Measurements from ENCODE around the gene HIPK1. TPM values are rescaled to one million over a fixed set of nuclear protein-coding genes. Genes with fewer than 3 reads are reported as not detected.

HIPK1 gene
- total and polyA plus RNA-seq, 2 experiments from 2014 or later = 8.7 to 31.6 TPM

GRCh38 chr1:113918243-113918642 is 10.9 kb upstream of the HIPK1 start:
- no peak for DNase-seq (ENCODE audit: low spot score)
- no peak overlapping the region for H3K27ac ChIP-seq
- no peak for TF ChIP-seq EZH2phosphoT487 (IDR thresholded peaks at IDR 0.05; ENCODE audit: low read depth, severe bottlenecking, unreplicated experiment)
- TF ChIP-seq EZH2 (IDR thresholded peaks at IDR 0.05; ENCODE audit: borderline replicate concordance) = no peak
- no peak for TF ChIP-seq CTCF (IDR thresholded peaks at IDR 0.05; ENCODE audit: poor library complexity)

GRCh38 chr1:113922957-113923356 is 6.2 kb upstream of the HIPK1 start:
- Histone ChIP-seq H2AFZ (no peak overlapping the region), H3K79me2 (no peaks in the 10 kb centered on the region), H3K27ac (no peak overlapping the region), H3K4me1 (ENCODE audit: insufficient read depth) (peaks cover 5% of the 10 kb centered on the region), H4K20me1 (ENCODE audit: insufficient read depth, poor library complexity, severe bottlenecking) (no peaks in the 10 kb centered on the region), H3K9me3 (ENCODE audit: low read depth) (no peaks in the 10 kb centered on the region), H3K36me3 (replicated peaks; ENCODE audit: insufficient read depth, low read depth) (no peaks in the 10 kb centered on the region), H3K4me3 (no peak overlapping the region), H3K4me2 (no peak overlapping the region), H3K27me3 (peaks cover 6% of the 10 kb centered on the region), H3K9me2 (replicated peaks; ENCODE audit: insufficient read depth) (no peaks in the 10 kb centered on the region)
- TF ChIP-seq EZH2 (IDR thresholded peaks at IDR 0.05; ENCODE audit: borderline replicate concordance) = no peak
- no peak for TF ChIP-seq CTCF (IDR thresholded peaks at IDR 0.05; ENCODE audit: poor library complexity)
- TF ChIP-seq EZH2phosphoT487 (IDR thresholded peaks at IDR 0.05; ENCODE audit: low read depth, severe bottlenecking, unreplicated experiment) = no peak
- WGBS (ENCODE audit: low lambda C conversion rate, missing lambda C conversion rate) = 82% methylated on average over 4 of the region's 4 CpGs
- no peak for DNase-seq (ENCODE audit: low spot score)

More at GRCh38 chr1:113918243-113918642, 10.9 kb upstream of the HIPK1 start:
- Histone ChIP-seq H3K4me3 (no peak overlapping the region), H3K27me3 (peaks cover 5% of the 10 kb centered on the region), H2AFZ (no peak overlapping the region), H3K9me3 (ENCODE audit: low read depth) (no peaks in the 10 kb centered on the region), H3K36me3 (replicated peaks; ENCODE audit: insufficient read depth, low read depth) (no peaks in the 10 kb centered on the region), H4K20me1 (ENCODE audit: insufficient read depth, poor library complexity, severe bottlenecking) (no peaks in the 10 kb centered on the region), H3K9me2 (replicated peaks; ENCODE audit: insufficient read depth) (no peaks in the 10 kb centered on the region), H3K79me2 (no peaks in the 10 kb centered on the region), H3K4me1 (ENCODE audit: insufficient read depth) (no peaks in the 10 kb centered on the region), H3K4me2 (no peak overlapping the region)

GRCh38 chr1:113924473-113924872 is 4.7 kb upstream of the HIPK1 start:
- Histone ChIP-seq H3K9me2 (replicated peaks; ENCODE audit: insufficient read depth) (no peaks in the 10 kb centered on the region), H3K9me3 (ENCODE audit: low read depth) (no peaks in the 10 kb centered on the region), H3K4me2 (no peak overlapping the region), H3K27me3 (peaks cover 6% of the 10 kb centered on the region), H3K27ac (no peak overlapping the region), H3K36me3 (replicated peaks; ENCODE audit: insufficient read depth, low read depth) (no peaks in the 10 kb centered on the region), H3K4me1 (ENCODE audit: insufficient read depth) (peaks cover 10% of the 10 kb centered on the region), H3K79me2 (no peaks in the 10 kb centered on the region), H4K20me1 (ENCODE audit: insufficient read depth, poor library complexity, severe bottlenecking) (no peaks in the 10 kb centered on the region), H2AFZ (no peak overlapping the region), H3K4me3 (no peak overlapping the region)
- TF ChIP-seq CTCF (IDR thresholded peaks at IDR 0.05; ENCODE audit: poor library complexity) (no peak), EZH2phosphoT487 (IDR thresholded peaks at IDR 0.05; ENCODE audit: low read depth, severe bottlenecking, unreplicated experiment) (no peak), EZH2 (IDR thresholded peaks at IDR 0.05; ENCODE audit: borderline replicate concordance) (no peak)
- no peak for DNase-seq (ENCODE audit: low spot score)
- WGBS (ENCODE audit: low lambda C conversion rate, missing lambda C conversion rate) = 87% methylated on average over 2 of the region's 2 CpGs

Measured in hepatocyte (in vitro differentiated cells).